A673 (cell line): Measurements from ENCODE around the gene SPINK7.

ENCODE experiments used
- EZH2 ChIP-seq: fragments of 200-600 bp; sonication (generic); IDR thresholded peaks from 2 replicates; pipeline ENCODE4 v1.6.1; 2017; ENCODE audit warnings: borderline replicate concordance, low read depth, mild to moderate bottlenecking, mixed read lengths, antibody characterized with exemption, low read length; ENCODE audit not compliant: poor library complexity, severe bottlenecking
- TF ChIP-seq, protein P1 (sequence below): fragments of 300-800, 200-600 bp; sonication (generic); conservative IDR thresholded peaks from 2 replicates; pipeline ENCODE4 v1.5.1; 2017; ENCODE audit warnings: low read depth, mild to moderate bottlenecking, antibody characterized with exemption, low read length, moderate library complexity, mixed read lengths

DNA sequence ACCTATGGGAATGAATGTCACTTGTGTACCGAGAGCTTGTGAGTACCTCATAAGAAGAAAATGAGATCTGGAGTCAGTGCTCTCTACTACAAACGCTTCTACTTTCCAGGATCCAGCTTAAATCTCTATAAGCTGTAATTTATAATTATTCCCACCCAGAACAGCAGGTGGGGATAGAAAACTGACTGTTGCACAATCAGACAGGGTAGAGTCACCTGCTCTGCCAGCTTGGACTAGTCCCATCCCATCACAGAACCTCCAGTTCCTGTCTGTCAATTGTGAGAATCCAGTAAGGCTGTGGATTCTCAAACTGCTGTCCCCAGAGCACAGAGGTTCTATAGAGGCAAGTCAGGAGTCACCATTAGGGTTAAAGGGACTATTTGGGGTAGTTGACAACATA is 2.0 kb downstream of the SPINK7 start:
- TF ChIP-seq, protein P1, sequence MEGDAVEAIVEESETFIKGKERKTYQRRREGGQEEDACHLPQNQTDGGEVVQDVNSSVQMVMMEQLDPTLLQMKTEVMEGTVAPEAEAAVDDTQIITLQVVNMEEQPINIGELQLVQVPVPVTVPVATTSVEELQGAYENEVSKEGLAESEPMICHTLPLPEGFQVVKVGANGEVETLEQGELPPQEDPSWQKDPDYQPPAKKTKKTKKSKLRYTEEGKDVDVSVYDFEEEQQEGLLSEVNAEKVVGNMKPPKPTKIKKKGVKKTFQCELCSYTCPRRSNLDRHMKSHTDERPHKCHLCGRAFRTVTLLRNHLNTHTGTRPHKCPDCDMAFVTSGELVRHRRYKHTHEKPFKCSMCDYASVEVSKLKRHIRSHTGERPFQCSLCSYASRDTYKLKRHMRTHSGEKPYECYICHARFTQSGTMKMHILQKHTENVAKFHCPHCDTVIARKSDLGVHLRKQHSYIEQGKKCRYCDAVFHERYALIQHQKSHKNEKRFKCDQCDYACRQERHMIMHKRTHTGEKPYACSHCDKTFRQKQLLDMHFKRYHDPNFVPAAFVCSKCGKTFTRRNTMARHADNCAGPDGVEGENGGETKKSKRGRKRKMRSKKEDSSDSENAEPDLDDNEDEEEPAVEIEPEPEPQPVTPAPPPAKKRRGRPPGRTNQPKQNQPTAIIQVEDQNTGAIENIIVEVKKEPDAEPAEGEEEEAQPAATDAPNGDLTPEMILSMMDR = no peak
- no peak for TF ChIP-seq EZH2
